K562 (cell line): Measurements from ENCODE around the gene TMEM45B. TPM values are rescaled to one million over a fixed set of nuclear protein-coding genes. Genes with fewer than 3 reads are reported as not detected.
"Not testable (repeated sequence)": the region's sequence is repeated elsewhere in the genome, so short reads cannot be mapped to it uniquely, and the experiment has no call there.

Experiments
- ATAC-seq: fragments of 200-7000 bp; cut with Tn5 transposase; 3 replicates; pipeline ENCODE4 v1.9.1; 2020; ENCODE audit warnings: moderate library complexity
- BruUV-seq: library from RNA; stranded (reverse); fragments of 400-500 nt; replicated peaks from 2 replicates; lab custom pipeline; 2021; lab: Mats Ljungman, UMichigan
- CTCF ChIA-PET: fragments of 300-600 bp; formaldehyde crosslinking; extraction: SDS; loops from one replicate; lab custom pipeline; 2021; ENCODE audit warnings: low intra/inter-chr PET ratio; lab: Yijun Ruan, JAX
- POLR2A ChIA-PET: fragments of 300-600, 350-650 bp; sonication (Branson Sonifier 250); formaldehyde crosslinking; extraction: SDS; loops from one replicate; lab custom pipeline; 2021; ENCODE audit warnings: antibody characterized with exemption, inconsistent platforms; lab: Yijun Ruan, JAX
- DNase-seq, 4 experiments: peaks; one replicate each; pipeline versions ENCODE4 v3.0.0 to v3.0.0-alpha.2; 2011 to 2018; ENCODE audit warnings: low spot score in 3 of 4, mixed read lengths in 3 of 4; ENCODE audit errors: extremely low read depth in 1 of 4
- FAIRE-seq: peaks from 2 replicates; lab custom pipeline; 2011; peaks lifted over from hg19 to GRCh38; lab: Jason Lieb, UNC
- H2AFZ ChIP-seq: 2 replicates; pipeline ENCODE4 v1.6.0; 2011; ENCODE audit warnings: low read depth, low read length, control low read depth, inconsistent platforms
- H3K27ac ChIP-seq: fragments of 200-600 bp; 3 replicates; pipeline ENCODE4 v1.8.0; 2011; ENCODE audit warnings: low read depth, mild to moderate bottlenecking, control low read depth, inconsistent platforms, low read length, moderate library complexity, mixed read lengths; ENCODE audit errors: extremely low read depth
- H3K27me3 ChIP-seq, 2 experiments: fragments of 300-600 bp in 1 of 2; 2 replicates in 1 of 2; 3 replicates in 1 of 2; pipeline versions ENCODE4 v1.6.0 to v1.8.0; 2011; ENCODE audit warnings: inconsistent platforms in 2 of 2, low read length in 2 of 2, mild to moderate bottlenecking in 1 of 2, mixed read lengths in 1 of 2, moderate library complexity in 1 of 2; ENCODE audit not compliant: control insufficient read depth in 2 of 2, insufficient read depth in 2 of 2
- H3K36me3 ChIP-seq: fragments of 300-600 bp; 3 replicates; pipeline ENCODE4 v1.8.0; 2011; ENCODE audit warnings: mild to moderate bottlenecking, low read length, inconsistent platforms; ENCODE audit not compliant: control insufficient read depth, insufficient read depth
- H3K4me1 ChIP-seq, 2 experiments: fragments of 200-600 bp in 1 of 2; replicated peaks in 1 of 2; 2 replicates in 1 of 2; 3 replicates in 1 of 2; pipeline versions ENCODE4 v1.5.1 to v1.8.0; 2011; ENCODE audit warnings: inconsistent platforms in 2 of 2, low read length in 2 of 2, mild to moderate bottlenecking in 1 of 2, mixed read lengths in 1 of 2, moderate library complexity in 1 of 2; ENCODE audit not compliant: control insufficient read depth in 2 of 2, insufficient read depth in 2 of 2
- H3K4me2 ChIP-seq: 2 replicates; pipeline ENCODE4 v1.6.1; 2011; ENCODE audit warnings: low read length, control low read depth, inconsistent platforms, mixed read lengths; ENCODE audit not compliant: insufficient read depth
- H3K4me3 ChIP-seq: fragments of 200-600 bp; sonication (generic), shearing (Covaris generic); 2 replicates; pipeline ENCODE4 v1.5.1; 2016; ENCODE audit warnings: control low read depth, inconsistent platforms
- H3K79me2 ChIP-seq: fragments of 200-600 bp; 3 replicates; pipeline ENCODE4 v1.8.0; 2011; ENCODE audit warnings: low read length, inconsistent platforms; ENCODE audit not compliant: control insufficient read depth, insufficient read depth
- H3K9ac ChIP-seq, 2 experiments: 2 replicates each; pipeline versions ENCODE4 v1.6.0 to v1.6.1; 2011; ENCODE audit warnings: low read depth in 2 of 2, low read length in 2 of 2, control low read depth in 1 of 2, inconsistent platforms in 1 of 2, mild to moderate bottlenecking in 1 of 2, mixed read lengths in 1 of 2; ENCODE audit not compliant: insufficient read depth in 1 of 2
- H3K9me1 ChIP-seq: one replicate; pipeline ENCODE4 v1.6.0; 2011; ENCODE audit warnings: inconsistent platforms, mild to moderate bottlenecking, low read length, moderate library complexity; ENCODE audit not compliant: control insufficient read depth, insufficient read depth
- H3K9me3 ChIP-seq: replicated peaks from 2 replicates; pipeline ENCODE4 v1.5.1; 2011; ENCODE audit warnings: low read depth, low read length, inconsistent platforms; ENCODE audit not compliant: control insufficient read depth, insufficient read depth
- H4K20me1 ChIP-seq: replicated peaks from 2 replicates; pipeline ENCODE4 v1.6.1; 2011; ENCODE audit warnings: low read length, inconsistent platforms, mixed read lengths; ENCODE audit not compliant: control insufficient read depth, insufficient read depth
- NCOA2 ChIP-seq, 2 experiments: fragments of 450-650 bp; IDR thresholded peaks; 2 replicates each; pipeline ENCODE4 v1.6.1; 2018; ENCODE audit warnings: mild to moderate bottlenecking in 2 of 2, moderate library complexity in 1 of 2; ENCODE audit not compliant: partially characterized antibody in 2 of 2
- NFE2 ChIP-seq: IDR thresholded peaks from 2 replicates; pipeline ENCODE4 v1.6.1; 2014; ENCODE audit warnings: antibody characterized with exemption, low read depth
- NR2C1 ChIP-seq, 2 experiments: fragments of 450-650 bp; IDR thresholded peaks; 2 replicates each; pipeline ENCODE4 v1.6.1; 2017; ENCODE audit warnings: mild to moderate bottlenecking in 2 of 2, antibody characterized with exemption in 1 of 2, inconsistent platforms in 1 of 2, missing compliant biosample characterization in 1 of 2, missing genetic modification characterization in 1 of 2
- XRCC5 ChIP-seq: fragments of 200-400 bp; formaldehyde crosslinking; IDR thresholded peaks from 2 replicates; pipeline ENCODE4 v1.6.1; 2017; ENCODE audit warnings: low read depth, mild to moderate bottlenecking, low read length
- ZNF584 ChIP-seq: fragments of 200-800 bp; sonication (Bioruptor generic); IDR thresholded peaks from 2 replicates; pipeline ENCODE4 v1.6.1; 2016; ENCODE audit warnings: low read depth, mild to moderate bottlenecking, missing genetic modification characterization, missing compliant biosample characterization
- WGBS: fragments of 100-300 bp; shearing (Covaris generic); methylation state at CpG from one replicate; pipeline ENCODE4 v1.1.6; 2016; ENCODE audit warnings: low coverage, mixed read lengths; ENCODE audit not compliant: insufficient coverage; ENCODE audit errors: missing lambda C conversion rate; 5-methylcytosine and 5-hydroxymethylcytosine counted together
- in situ Hi-C: fragments of 300-500 bp; cut with MboI; formaldehyde crosslinking; loops from 4 replicates; pipeline ENCODE4 v1.15.0; 2018; ENCODE audit warnings: inconsistent platforms, mixed read lengths
- intact Hi-C: fragments of 100-400 bp; cut with micrococcal nuclease; formaldehyde crosslinking; loops from 2 replicates; pipeline ENCODE4 v1.14.2; 2022
- polyA plus RNA-seq, 8 experiments: library from polyadenylated mRNA; depleted of rRNA in 4 of 8; stranded (reverse) in 5 of 8; unstranded in 3 of 8; fragments of >200 nt; fragmentation: Nextera tagmentation in 2 of 8; fragmentation: Illumina TruSeq in 1 of 8; extraction: Ambion mirVana in 2 of 8; extraction: Trizol in 1 of 8; gene quantifications; 2 replicates each; pipeline versions ENCODE4 v1.2.1 to v1.2.3, GENCODE V29; 2011 to 2014; ENCODE audit warnings: inconsistent platforms in 1 of 8, missing spikeins in 1 of 8
- total RNA-seq, 7 experiments: library from RNA; depleted of rRNA in 6 of 7; stranded (reverse); fragments of >200 nt in 6 of 7; fragmentation: Illumina TruSeq in 2 of 7; extraction: Trizol in 2 of 7; gene quantifications; 2 replicates each; pipeline versions ENCODE4 v1.2.1 to v1.2.3, GENCODE V29; 2011 to 2021; ENCODE audit warnings: low replicate concordance in 1 of 7
- TF ChIP-seq, protein P1 (sequence below): fragments of 450-650 bp; IDR thresholded peaks from 2 replicates; pipeline ENCODE4 v1.6.1; 2016; ENCODE audit warnings: borderline replicate concordance
- TF ChIP-seq, protein P2 (sequence below), 2 experiments: fragments of 150-350 bp in 1 of 2; IDR thresholded peaks; 2 replicates each; pipeline ENCODE4 v1.6.1; 2012 to 2016; ENCODE audit warnings: low read depth in 2 of 2, low read length in 2 of 2, mild to moderate bottlenecking in 1 of 2, moderate library complexity in 1 of 2
- TF ChIP-seq, protein P3 (sequence below): sonication (generic); formaldehyde crosslinking; IDR thresholded peaks from 2 replicates; pipeline ENCODE4 v1.8.0; 2022; ENCODE audit warnings: mild to moderate bottlenecking, missing genetic modification reagents

The TMEM45B gene
- total and polyA plus RNA-seq, 9 of the 15 experiments (the other 6 are each of a cell fraction or from before 2014, with no cell fraction given), result 0.07 TPM; not detected in 8

DNA sequence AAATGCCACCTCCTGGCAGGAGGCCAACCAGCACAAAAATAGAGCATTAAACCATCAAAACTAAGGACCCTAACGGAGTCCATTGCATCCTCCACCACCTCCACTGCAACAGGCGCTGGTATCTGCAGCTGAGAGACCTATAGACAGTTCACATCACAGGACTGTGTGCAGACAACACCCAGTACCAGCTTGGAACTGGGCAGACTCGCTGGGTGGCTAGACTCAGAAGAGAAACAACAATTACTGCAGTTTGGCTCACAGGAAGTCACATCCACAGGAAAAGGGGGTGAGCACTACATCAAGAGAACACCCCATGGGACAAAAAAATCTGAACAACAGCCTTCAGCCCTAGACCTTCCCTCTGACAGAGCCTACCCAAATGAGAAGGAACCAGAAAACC lies 11.6 kb upstream of the TMEM45B start:
- Histone ChIP-seq H4K20me1 (no peaks in the 10 kb centered on the region), H3K27ac (no peak overlapping the region), H3K27me3 (peaks cover 0 to 4% of the 10 kb centered on the region in 2 experiments; a peak in 2 of 5 replicates), H3K9me3 (no peaks in the 10 kb centered on the region), H3K9ac (no peak overlapping the region), H3K9me1 (no peaks in the 10 kb centered on the region), H3K79me2 (no peaks in the 10 kb centered on the region), H3K4me3 (no peak overlapping the region), H3K4me1 (no peaks in the 10 kb centered on the region; a peak in 1 of 5 replicates), H3K36me3 (no peaks in the 10 kb centered on the region), H2AFZ (no peak overlapping the region)
- DNase-seq (no peak), ATAC-seq (no peak), FAIRE-seq (no peak)
- ChIA-PET POLR2A (no interaction called here), CTCF (no interaction called here)
- intact Hi-C loops (no loop called here), in situ Hi-C loops (no loop called here)
- 0% methylated on average over 3 of the region's 3 CpGs for WGBS
- BruUV-seq, result no TSS peak
- TF ChIP-seq NR2C1 (IDR thresholded peaks at IDR 0.05), result no peak
- TF ChIP-seq NR2C1 (tag; IDR thresholded peaks at IDR 0.05), result no peak
- no peak for TF ChIP-seq ZNF584 (CRISPR knock-in tag)
- TF ChIP-seq, protein P1, sequence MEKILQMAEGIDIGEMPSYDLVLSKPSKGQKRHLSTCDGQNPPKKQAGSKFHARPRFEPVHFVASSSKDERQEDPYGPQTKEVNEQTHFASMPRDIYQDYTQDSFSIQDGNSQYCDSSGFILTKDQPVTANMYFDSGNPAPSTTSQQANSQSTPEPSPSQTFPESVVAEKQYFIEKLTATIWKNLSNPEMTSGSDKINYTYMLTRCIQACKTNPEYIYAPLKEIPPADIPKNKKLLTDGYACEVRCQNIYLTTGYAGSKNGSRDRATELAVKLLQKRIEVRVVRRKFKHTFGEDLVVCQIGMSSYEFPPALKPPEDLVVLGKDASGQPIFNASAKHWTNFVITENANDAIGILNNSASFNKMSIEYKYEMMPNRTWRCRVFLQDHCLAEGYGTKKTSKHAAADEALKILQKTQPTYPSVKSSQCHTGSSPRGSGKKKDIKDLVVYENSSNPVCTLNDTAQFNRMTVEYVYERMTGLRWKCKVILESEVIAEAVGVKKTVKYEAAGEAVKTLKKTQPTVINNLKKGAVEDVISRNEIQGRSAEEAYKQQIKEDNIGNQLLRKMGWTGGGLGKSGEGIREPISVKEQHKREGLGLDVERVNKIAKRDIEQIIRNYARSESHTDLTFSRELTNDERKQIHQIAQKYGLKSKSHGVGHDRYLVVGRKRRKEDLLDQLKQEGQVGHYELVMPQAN, result no peak
- no peak for TF ChIP-seq NFE2
- TF ChIP-seq NCOA2 (IDR thresholded peaks at IDR 0.05; ENCODE audit: partially characterized antibody in 2 of 2), result no peak
- no peak for TF ChIP-seq XRCC5
- TF ChIP-seq, protein P2, sequence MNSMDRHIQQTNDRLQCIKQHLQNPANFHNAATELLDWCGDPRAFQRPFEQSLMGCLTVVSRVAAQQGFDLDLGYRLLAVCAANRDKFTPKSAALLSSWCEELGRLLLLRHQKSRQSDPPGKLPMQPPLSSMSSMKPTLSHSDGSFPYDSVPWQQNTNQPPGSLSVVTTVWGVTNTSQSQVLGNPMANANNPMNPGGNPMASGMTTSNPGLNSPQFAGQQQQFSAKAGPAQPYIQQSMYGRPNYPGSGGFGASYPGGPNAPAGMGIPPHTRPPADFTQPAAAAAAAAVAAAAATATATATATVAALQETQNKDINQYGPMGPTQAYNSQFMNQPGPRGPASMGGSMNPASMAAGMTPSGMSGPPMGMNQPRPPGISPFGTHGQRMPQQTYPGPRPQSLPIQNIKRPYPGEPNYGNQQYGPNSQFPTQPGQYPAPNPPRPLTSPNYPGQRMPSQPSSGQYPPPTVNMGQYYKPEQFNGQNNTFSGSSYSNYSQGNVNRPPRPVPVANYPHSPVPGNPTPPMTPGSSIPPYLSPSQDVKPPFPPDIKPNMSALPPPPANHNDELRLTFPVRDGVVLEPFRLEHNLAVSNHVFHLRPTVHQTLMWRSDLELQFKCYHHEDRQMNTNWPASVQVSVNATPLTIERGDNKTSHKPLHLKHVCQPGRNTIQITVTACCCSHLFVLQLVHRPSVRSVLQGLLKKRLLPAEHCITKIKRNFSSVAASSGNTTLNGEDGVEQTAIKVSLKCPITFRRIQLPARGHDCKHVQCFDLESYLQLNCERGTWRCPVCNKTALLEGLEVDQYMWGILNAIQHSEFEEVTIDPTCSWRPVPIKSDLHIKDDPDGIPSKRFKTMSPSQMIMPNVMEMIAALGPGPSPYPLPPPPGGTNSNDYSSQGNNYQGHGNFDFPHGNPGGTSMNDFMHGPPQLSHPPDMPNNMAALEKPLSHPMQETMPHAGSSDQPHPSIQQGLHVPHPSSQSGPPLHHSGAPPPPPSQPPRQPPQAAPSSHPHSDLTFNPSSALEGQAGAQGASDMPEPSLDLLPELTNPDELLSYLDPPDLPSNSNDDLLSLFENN (IDR thresholded peaks at IDR 0.05; ENCODE audit: low read depth in 2 of 2, low read length in 2 of 2), result no peak
- TF ChIP-seq, protein P3, sequence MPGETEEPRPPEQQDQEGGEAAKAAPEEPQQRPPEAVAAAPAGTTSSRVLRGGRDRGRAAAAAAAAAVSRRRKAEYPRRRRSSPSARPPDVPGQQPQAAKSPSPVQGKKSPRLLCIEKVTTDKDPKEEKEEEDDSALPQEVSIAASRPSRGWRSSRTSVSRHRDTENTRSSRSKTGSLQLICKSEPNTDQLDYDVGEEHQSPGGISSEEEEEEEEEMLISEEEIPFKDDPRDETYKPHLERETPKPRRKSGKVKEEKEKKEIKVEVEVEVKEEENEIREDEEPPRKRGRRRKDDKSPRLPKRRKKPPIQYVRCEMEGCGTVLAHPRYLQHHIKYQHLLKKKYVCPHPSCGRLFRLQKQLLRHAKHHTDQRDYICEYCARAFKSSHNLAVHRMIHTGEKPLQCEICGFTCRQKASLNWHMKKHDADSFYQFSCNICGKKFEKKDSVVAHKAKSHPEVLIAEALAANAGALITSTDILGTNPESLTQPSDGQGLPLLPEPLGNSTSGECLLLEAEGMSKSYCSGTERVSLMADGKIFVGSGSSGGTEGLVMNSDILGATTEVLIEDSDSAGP, result no peak
- TF ChIP-seq, all 486 proteins: peak for 0
- no peak overlapping the region for H3K4me2 ChIP-seq

DNA sequence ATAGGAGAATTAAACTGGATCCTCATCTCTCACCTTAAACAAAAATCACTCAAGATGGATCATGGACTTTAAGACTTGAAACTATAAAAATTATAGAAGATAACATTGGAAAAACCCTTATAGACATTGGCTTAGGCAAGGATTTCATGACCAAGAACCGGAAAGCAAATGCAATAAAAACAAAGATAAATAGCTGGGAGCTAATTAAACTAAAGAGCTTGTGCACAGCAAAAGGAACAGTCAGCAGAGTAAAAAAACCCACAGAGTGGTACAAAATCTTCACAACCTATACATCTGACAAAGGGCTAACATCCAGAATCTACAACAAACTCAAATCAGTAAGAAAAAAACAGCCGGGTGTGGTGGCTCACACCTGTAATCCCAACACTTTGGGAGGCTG lies 7.4 kb upstream of the TMEM45B start:
- H3K9me3 ChIP-seq, FAIRE-seq, H3K4me1 ChIP-seq, POLR2A ChIA-PET, H3K4me2 ChIP-seq, H3K27ac ChIP-seq, H3K9ac ChIP-seq, H3K4me3 ChIP-seq, ATAC-seq, DNase-seq, H3K36me3 ChIP-seq, H2AFZ ChIP-seq, H4K20me1 ChIP-seq, BruUV-seq, in situ Hi-C loops, intact Hi-C loops, H3K79me2 ChIP-seq, H3K9me1 ChIP-seq, CTCF ChIA-PET, H3K27me3 ChIP-seq: not testable (repeated sequence)
- 0% methylated on average over 2 of the region's 2 CpGs for WGBS
